ENCODE measurements around the gene YARS1. TPM values are rescaled to one million over a fixed set of nuclear protein-coding genes. Genes with fewer than 3 reads are reported as not detected.
A peak's percentile ranks its signal among the peaks of the same experiment; 100 is the strongest.
"Not testable (repeated sequence)": the region's sequence is repeated elsewhere in the genome, so short reads cannot be mapped to it uniquely, and the experiment has no call there.

The YARS1 gene
- total and polyA plus RNA-seq, 2 experiments from 2014 or later = 80.3 to 125 TPM

- peak overlapping the region; percentile 49 for H3K27ac ChIP-seq
- TF ChIP-seq CTCF (IDR thresholded peaks at IDR 0.05; ENCODE audit: low read depth, low read length) = no peak
- peak in 1 of 2 donors; percentile 74 for DNase-seq (ENCODE audit: low read depth in 1 of 2, low spot score in 1 of 2)
- peaks cover 32% of the 10 kb centered on the region for H3K4me1 ChIP-seq (ENCODE audit: low read depth)
- no peak overlapping the region for H3K4me3 ChIP-seq
- no peaks in the 10 kb centered on the region for H3K27me3 ChIP-seq
- no peaks in the 10 kb centered on the region for H3K9me3 ChIP-seq (ENCODE audit: low read depth)
- H3K36me3 ChIP-seq = peaks cover 6% of the 10 kb centered on the region
These were observed 10.9 kb downstream of the YARS1 start for GRCh38 chr1:32806290-32806689.

GRCh38 chr1:32804460-32804859 lies 12.7 kb downstream of the YARS1 start:
- not testable (repeated sequence) for H3K36me3 ChIP-seq; H3K27ac ChIP-seq; H3K27me3 ChIP-seq; H3K4me3 ChIP-seq; H3K9me3 ChIP-seq (ENCODE audit: low read depth); DNase-seq (ENCODE audit: low read depth in 1 of 2, low spot score in 1 of 2)
- peaks cover 14% of the 10 kb centered on the region for H3K4me1 ChIP-seq (ENCODE audit: low read depth)

- H3K36me3 ChIP-seq = peaks cover 7% of the 10 kb centered on the region
- H3K4me3 ChIP-seq = no peak overlapping the region
- H3K9me3 ChIP-seq (ENCODE audit: low read depth) = no peaks in the 10 kb centered on the region
- no peak for DNase-seq (ENCODE audit: low read depth in 1 of 2, low spot score in 1 of 2)
- no peaks in the 10 kb centered on the region for H3K4me1 ChIP-seq (ENCODE audit: low read depth)
- TF ChIP-seq CTCF (IDR thresholded peaks at IDR 0.05; ENCODE audit: low read depth, low read length) = no peak
- no peak overlapping the region for H3K27ac ChIP-seq
- H3K27me3 ChIP-seq = no peaks in the 10 kb centered on the region
These were observed 16.0 kb downstream of the YARS1 start for GRCh38 chr1:32801096-32801715.

GRCh38 chr1:32798679-32799416 lies 18.3 kb downstream of the YARS1 start:
- peaks cover 11% of the 10 kb centered on the region for H3K36me3 ChIP-seq
- no peaks in the 10 kb centered on the region for H3K9me3 ChIP-seq (ENCODE audit: low read depth)
- no peak for DNase-seq (ENCODE audit: low read depth in 1 of 2, low spot score in 1 of 2)
- no peaks in the 10 kb centered on the region for H3K27me3 ChIP-seq
- TF ChIP-seq CTCF (IDR thresholded peaks at IDR 0.05; ENCODE audit: low read depth, low read length) = no peak
- H3K27ac ChIP-seq = no peak overlapping the region
- no peak overlapping the region for H3K4me3 ChIP-seq
- no peaks in the 10 kb centered on the region for H3K4me1 ChIP-seq (ENCODE audit: low read depth)

GRCh38 chr1:32798191-32798590 lies 19.0 kb downstream of the YARS1 start:
- peaks cover 11% of the 10 kb centered on the region for H3K36me3 ChIP-seq

More at GRCh38 chr1:32798191-32798590, 19.0 kb downstream of the YARS1 start:
- H3K4me3 ChIP-seq = no peak overlapping the region
- no peaks in the 10 kb centered on the region for H3K27me3 ChIP-seq
- DNase-seq (ENCODE audit: low read depth in 1 of 2, low spot score in 1 of 2) = no peak
- H3K9me3 ChIP-seq (ENCODE audit: low read depth) = no peaks in the 10 kb centered on the region
- no peak overlapping the region for H3K27ac ChIP-seq
- no peak for TF ChIP-seq CTCF (IDR thresholded peaks at IDR 0.05; ENCODE audit: low read depth, low read length)
- H3K4me1 ChIP-seq (ENCODE audit: low read depth) = no peaks in the 10 kb centered on the region

Data from cardiac muscle cell (in vitro differentiated cells and primary cell).